ENCODE data around the gene PKP2. TPM values are rescaled to one million over a fixed set of nuclear protein-coding genes. Genes with fewer than 3 reads are reported as not detected.

Gene PKP2
- total and polyA plus RNA-seq, 2 of the 13 experiments (the other 11 are each of a cell fraction or from before 2014, with no cell fraction given), result 15.1 to 25.3 TPM

DNA sequence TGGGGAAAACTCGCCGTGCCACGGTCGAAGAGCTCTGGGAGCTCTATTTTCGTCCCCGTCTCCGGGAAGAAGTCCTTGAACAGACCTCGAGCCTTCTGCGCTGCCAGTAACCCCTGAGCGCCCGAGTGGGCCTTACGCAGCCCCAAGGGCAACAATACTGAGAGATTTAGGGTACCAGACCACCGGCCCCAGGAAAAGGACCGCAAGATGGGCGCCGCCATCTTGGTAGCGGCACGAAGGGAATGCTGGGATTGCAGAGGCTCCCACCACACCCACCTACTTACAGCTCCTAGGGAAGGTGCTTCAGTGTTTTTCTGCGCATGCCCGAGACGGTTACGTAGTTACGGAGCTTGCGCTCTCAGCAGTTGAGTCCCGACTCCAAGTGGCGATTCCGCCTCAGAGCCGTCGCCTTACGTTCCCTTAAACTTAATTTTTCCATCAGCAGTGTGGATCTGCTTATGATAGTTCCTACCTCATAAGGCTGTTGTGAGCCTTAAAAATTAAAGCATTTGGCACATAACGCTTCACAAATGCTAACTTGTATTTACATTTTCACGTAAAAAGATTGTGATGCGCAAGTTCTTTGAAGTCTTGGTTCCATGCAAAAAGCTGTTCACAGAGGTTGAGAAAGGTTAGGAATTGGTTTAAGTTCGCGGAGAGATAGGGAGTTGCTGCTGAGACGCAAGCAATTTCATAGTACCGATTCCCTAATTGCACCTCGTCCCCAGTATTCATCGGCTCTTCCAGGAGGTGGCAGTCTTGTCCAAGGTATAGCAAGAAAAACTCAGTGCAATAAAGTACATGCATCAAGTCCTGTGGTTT, 140.7 kb downstream of the PKP2 start, which contains the start of gene YARS2 (continued):
- TF ChIP-seq, protein P1, sequence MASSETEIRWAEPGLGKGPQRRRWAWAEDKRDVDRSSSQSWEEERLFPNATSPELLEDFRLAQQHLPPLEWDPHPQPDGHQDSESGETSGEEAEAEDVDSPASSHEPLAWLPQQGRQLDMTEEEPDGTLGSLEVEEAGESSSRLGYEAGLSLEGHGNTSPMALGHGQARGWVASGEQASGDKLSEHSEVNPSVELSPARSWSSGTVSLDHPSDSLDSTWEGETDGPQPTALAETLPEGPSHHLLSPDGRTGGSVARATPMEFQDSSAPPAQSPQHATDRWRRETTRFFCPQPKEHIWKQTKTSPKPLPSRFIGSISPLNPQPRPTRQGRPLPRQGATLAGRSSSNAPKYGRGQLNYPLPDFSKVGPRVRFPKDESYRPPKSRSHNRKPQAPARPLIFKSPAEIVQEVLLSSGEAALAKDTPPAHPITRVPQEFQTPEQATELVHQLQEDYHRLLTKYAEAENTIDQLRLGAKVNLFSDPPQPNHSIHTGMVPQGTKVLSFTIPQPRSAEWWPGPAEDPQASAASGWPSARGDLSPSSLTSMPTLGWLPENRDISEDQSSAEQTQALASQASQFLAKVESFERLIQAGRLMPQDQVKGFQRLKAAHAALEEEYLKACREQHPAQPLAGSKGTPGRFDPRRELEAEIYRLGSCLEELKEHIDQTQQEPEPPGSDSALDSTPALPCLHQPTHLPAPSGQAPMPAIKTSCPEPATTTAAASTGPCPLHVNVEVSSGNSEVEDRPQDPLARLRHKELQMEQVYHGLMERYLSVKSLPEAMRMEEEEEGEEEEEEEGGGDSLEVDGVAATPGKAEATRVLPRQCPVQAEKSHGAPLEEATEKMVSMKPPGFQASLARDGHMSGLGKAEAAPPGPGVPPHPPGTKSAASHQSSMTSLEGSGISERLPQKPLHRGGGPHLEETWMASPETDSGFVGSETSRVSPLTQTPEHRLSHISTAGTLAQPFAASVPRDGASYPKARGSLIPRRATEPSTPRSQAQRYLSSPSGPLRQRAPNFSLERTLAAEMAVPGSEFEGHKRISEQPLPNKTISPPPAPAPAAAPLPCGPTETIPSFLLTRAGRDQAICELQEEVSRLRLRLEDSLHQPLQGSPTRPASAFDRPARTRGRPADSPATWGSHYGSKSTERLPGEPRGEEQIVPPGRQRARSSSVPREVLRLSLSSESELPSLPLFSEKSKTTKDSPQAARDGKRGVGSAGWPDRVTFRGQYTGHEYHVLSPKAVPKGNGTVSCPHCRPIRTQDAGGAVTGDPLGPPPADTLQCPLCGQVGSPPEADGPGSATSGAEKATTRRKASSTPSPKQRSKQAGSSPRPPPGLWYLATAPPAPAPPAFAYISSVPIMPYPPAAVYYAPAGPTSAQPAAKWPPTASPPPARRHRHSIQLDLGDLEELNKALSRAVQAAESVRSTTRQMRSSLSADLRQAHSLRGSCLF (CRISPR knock-in tag; IDR thresholded peaks at IDR 0.05; ENCODE audit: borderline replicate concordance), result no peak
- TF ChIP-seq RFXANK (CRISPR knock-in tag; IDR thresholded peaks at IDR 0.05) (no peak), ZNF766 (CRISPR knock-in tag; IDR thresholded peaks at IDR 0.05; ENCODE audit: borderline replicate concordance) (no peak), EEA1 (CRISPR knock-in tag; IDR thresholded peaks at IDR 0.05; ENCODE audit: borderline replicate concordance) (no peak), STAT5B (CRISPR knock-in tag; IDR thresholded peaks at IDR 0.05) (no peak), ZNF768 (CRISPR knock-in tag; IDR thresholded peaks at IDR 0.05) (0 out of 2 replicates have a peak, but pooled peaks have one; percentile 7), ZNF263 (CRISPR knock-in tag; IDR thresholded peaks at IDR 0.05) (0 out of 2 replicates have a peak, but pooled peaks have one; percentile 9), SNAI1 (CRISPR knock-in tag; IDR thresholded peaks at IDR 0.05; ENCODE audit: borderline replicate concordance) (0 out of 2 replicates have a peak, but pooled peaks have one; percentile 53), MAFG (CRISPR knock-in tag; IDR thresholded peaks at IDR 0.05) (no peak), ZNF543 (CRISPR knock-in tag; IDR thresholded peaks at IDR 0.05) (no peak), KAT8 (CRISPR knock-in tag; IDR thresholded peaks at IDR 0.05) (peak; percentile 91), ZNF629 (CRISPR knock-in tag; conservative IDR thresholded peaks at IDR 0.05) (no peak), ZSCAN12 (CRISPR knock-in tag; IDR thresholded peaks at IDR 0.05) (no peak), CENPT (CRISPR knock-in tag; IDR thresholded peaks at IDR 0.05; ENCODE audit: low read depth) (no peak; the same call in 1 of the 2 replicates), NBN (conservative IDR thresholded peaks at IDR 0.05) (no peak), REXO4 (CRISPR knock-in tag; IDR thresholded peaks at IDR 0.05; ENCODE audit: borderline replicate concordance) (no peak), ZNF33B (CRISPR knock-in tag; IDR thresholded peaks at IDR 0.05) (0 out of 2 replicates have a peak, but pooled peaks have one; percentile 11)
- TF ChIP-seq, protein P2, sequence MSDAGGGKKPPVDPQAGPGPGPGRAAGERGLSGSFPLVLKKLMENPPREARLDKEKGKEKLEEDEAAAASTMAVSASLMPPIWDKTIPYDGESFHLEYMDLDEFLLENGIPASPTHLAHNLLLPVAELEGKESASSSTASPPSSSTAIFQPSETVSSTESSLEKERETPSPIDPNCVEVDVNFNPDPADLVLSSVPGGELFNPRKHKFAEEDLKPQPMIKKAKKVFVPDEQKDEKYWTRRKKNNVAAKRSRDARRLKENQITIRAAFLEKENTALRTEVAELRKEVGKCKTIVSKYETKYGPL (CRISPR knock-in tag; IDR thresholded peaks at IDR 0.05), result no peak
- TF ChIP-seq, protein P3, sequence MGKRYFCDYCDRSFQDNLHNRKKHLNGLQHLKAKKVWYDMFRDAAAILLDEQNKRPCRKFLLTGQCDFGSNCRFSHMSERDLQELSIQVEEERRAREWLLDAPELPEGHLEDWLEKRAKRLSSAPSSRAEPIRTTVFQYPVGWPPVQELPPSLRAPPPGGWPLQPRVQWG (CRISPR knock-in tag; IDR thresholded peaks at IDR 0.05; ENCODE audit: borderline replicate concordance, low read depth), result no peak
- TF ChIP-seq, protein P4, sequence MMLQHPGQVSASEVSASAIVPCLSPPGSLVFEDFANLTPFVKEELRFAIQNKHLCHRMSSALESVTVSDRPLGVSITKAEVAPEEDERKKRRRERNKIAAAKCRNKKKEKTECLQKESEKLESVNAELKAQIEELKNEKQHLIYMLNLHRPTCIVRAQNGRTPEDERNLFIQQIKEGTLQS (CRISPR knock-in tag; IDR thresholded peaks at IDR 0.05), result no peak
- TF ChIP-seq, protein P5, sequence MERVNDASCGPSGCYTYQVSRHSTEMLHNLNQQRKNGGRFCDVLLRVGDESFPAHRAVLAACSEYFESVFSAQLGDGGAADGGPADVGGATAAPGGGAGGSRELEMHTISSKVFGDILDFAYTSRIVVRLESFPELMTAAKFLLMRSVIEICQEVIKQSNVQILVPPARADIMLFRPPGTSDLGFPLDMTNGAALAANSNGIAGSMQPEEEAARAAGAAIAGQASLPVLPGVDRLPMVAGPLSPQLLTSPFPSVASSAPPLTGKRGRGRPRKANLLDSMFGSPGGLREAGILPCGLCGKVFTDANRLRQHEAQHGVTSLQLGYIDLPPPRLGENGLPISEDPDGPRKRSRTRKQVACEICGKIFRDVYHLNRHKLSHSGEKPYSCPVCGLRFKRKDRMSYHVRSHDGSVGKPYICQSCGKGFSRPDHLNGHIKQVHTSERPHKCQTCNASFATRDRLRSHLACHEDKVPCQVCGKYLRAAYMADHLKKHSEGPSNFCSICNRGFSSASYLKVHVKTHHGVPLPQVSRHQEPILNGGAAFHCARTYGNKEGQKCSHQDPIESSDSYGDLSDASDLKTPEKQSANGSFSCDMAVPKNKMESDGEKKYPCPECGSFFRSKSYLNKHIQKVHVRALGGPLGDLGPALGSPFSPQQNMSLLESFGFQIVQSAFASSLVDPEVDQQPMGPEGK (CRISPR knock-in tag; IDR thresholded peaks at IDR 0.05), result 0 out of 2 replicates have a peak, but pooled peaks have one; percentile 31
